Fibroblast of villous mesenchyme (primary cell): Measurements from ENCODE around the gene TMPO. TPM values are rescaled to one million over a fixed set of nuclear protein-coding genes. Genes with fewer than 3 reads are reported as not detected.
"Not testable (repeated sequence)": the region's sequence is repeated elsewhere in the genome, so short reads cannot be mapped to it uniquely, and the experiment has no call there.

Experiments
- DNase-seq: peaks from one replicate; pipeline ENCODE4 v3.0.0-alpha.2; 2010; ENCODE audit warnings: low read depth
- H3K4me3 ChIP-seq: 2 replicates; pipeline ENCODE4 v1.5.1; 2011; ENCODE audit warnings: low read depth, mild to moderate bottlenecking, low read length
- CTCF ChIP-seq: IDR thresholded peaks from 2 replicates; pipeline ENCODE4 v1.5.1; 2012; ENCODE audit warnings: low read depth, mild to moderate bottlenecking, low read length; ENCODE audit not compliant: insufficient read depth
- small RNA-seq: library from RNA; depleted of rRNA; stranded (forward); fragments of <200 nt; gene quantifications from one replicate; pipeline ENCODE3, GENCODE V24; 2012
- total RNA-seq: library from RNA; depleted of rRNA; stranded (reverse); fragments of >200 nt; gene quantifications from 2 replicates; pipeline ENCODE4 v1.2.3, GENCODE V29; 2012

The TMPO gene
- total RNA-seq, 1 donor = 124 TPM

DNA sequence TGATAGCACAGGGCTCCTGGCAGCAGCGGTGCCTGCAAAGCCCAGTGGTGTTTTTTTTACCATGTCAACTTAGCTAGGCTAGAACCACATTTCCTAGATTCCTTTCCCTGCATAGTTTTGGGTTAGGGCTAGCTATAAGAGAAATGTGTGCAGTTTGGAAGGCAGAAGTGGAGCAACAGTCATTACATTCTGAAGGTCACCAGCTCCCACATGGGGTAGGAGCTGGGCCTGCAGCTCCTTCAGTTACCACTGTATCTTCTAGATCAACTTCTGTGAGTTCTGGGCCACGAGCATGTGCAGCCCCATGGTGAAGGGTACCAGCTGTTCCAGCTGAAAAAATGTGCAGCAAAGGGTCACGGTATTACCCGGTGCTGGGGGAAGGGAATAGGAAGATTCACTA is 75.8 kb downstream of the TMPO start:
- peak; percentile 65 for DNase-seq
- TF ChIP-seq CTCF = peak; percentile 27
- H3K4me3 ChIP-seq = no peak overlapping the region

GRCh38 chr12:98592825-98593322 is 77.5 kb downstream of the TMPO start:
- peak; percentile 57 for DNase-seq
- no peak for TF ChIP-seq CTCF
- H3K4me3 ChIP-seq = peak overlapping the region; percentile 58

DNA sequence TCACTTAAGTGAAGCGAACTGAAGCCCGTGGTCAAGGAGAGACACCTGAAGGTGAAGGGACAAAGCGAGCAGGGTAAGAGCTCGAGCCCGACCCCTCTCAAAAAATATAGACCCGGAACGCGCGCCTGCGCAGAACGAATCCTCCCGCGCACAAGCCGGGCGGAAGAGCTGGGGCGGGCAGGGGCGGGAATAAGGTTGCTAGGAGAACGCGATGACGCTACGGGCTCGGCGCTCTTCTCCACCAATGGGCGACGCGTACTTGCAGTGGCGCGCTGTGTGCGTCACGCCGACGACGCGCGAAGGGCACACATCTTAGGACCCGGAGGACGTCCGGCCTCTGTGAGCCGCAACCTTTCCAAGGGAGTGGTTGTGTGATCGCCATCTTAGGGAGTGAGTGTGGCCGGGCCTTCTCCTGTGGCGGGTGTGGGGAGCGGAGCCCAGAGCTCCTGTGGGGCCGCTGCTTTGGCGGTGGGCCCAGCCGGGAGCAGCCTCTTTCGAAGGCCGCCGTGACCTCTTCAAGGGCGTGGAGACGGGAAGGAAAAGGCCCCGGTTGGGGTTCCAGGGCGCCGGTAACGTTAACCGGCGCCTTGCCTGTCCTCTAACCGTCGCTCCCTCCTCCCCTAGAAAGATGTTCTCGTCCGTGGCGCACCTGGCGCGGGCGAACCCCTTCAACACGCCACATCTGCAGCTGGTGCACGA is 78.1 kb downstream of the TMPO start, which contains the start of gene SLC25A3:
TSS of gene SLC25A3 (plus strand) at position 336 of the 699 bp plus-strand sequence. CDS start at position 629, 293 bp downstream.
- TF ChIP-seq CTCF = no peak
- peak; percentile 98 for DNase-seq
- H3K4me3 ChIP-seq = peak within 1 kb of the TSS; percentile 99

- peak overlapping the region; percentile 99 for H3K4me3 ChIP-seq
- DNase-seq = peak; percentile 43
- no peak for TF ChIP-seq CTCF
Observed at GRCh38 chr12:98594050-98594835, 78.9 kb downstream of the TMPO start.

DNA sequence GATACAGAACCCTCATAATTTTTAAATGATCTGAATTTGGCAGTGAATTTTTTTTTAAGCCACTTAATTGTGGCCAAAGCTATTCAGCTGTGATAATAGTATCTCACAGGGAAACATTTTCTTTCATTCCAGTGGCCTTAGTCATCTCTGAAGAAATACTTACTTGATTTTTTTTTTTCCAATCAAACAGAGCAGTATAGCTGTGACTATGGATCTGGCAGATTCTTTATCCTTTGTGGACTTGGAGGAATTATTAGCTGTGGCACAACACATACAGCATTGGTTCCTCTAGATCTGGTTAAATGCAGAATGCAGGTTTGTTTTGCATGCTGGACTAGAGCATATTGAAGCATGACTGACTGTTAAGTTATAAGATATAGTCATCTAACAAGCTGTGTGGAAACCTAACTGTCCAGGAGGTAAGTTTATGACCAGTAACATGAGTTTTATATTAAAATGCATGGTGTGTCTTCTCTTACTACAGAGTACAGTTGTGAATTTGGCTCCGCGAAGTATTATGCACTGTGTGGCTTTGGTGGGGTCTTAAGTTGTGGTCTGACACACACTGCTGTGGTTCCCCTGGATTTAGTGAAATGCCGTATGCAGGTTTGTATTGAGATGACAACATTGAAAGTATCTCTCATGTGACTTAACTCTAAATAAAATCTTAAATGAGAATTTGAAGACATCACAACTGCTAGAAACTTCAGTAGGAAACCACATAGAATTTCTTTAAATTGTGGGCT is 80.0 kb downstream of the TMPO start:
- no peak for TF ChIP-seq CTCF
- DNase-seq = peak; percentile 71
- peak overlapping the region; percentile 99 for H3K4me3 ChIP-seq

- not testable (repeated sequence) for H3K4me3 ChIP-seq, DNase-seq
Observed at GRCh38 chr12:98597313-98597712, 81.9 kb downstream of the TMPO start.

Small RNA genes lying within 50 kb of the gene (small RNA-seq; reads per million reads assigned to genes)
- 73.9 reads per million, percentile 96 among the genes with 10 or more reads in this experiment for gene SNORA53

Other genes starting within 250 kb of the TMPO start
- gene SLC25A3, start 78.1 kb downstream of the TMPO start, total RNA-seq = 620 and 668 TPM in 2 replicates
- gene IKBIP, start 129.2 kb downstream of the TMPO start, total RNA-seq = 61.5 and 90.7 TPM in 2 replicates
- gene APAF1, start 129.7 kb downstream of the TMPO start, total RNA-seq = 17.7 and 40.2 TPM in 2 replicates